ENCODE measurements around the gene TLX3.

DNA sequence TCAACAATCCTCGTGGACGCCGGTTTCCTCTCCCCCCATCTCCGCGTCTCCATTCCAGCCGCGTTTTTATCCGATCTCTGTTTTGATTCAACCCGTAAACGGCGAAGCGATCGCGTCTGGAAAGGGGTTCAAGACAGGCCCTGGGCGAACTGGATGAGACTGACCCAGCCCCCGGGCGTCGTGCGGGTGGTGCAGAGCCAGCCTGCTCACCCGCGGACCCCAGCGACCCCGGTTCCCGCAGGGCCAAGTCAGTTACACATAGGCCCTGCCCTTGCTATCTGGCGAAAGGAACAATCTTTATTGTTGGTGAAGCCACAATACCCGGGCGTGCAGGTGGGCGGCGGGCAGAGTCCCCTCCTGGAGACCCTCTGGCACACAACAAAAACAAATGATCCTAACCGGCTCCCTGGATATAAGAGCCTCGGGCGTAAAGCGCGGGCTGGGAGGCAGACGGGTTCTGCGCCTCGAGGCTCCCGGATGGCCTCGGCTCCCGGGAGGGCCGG lies 1.8 kb downstream of the TLX3 start:
- TF ChIP-seq, protein P1, sequence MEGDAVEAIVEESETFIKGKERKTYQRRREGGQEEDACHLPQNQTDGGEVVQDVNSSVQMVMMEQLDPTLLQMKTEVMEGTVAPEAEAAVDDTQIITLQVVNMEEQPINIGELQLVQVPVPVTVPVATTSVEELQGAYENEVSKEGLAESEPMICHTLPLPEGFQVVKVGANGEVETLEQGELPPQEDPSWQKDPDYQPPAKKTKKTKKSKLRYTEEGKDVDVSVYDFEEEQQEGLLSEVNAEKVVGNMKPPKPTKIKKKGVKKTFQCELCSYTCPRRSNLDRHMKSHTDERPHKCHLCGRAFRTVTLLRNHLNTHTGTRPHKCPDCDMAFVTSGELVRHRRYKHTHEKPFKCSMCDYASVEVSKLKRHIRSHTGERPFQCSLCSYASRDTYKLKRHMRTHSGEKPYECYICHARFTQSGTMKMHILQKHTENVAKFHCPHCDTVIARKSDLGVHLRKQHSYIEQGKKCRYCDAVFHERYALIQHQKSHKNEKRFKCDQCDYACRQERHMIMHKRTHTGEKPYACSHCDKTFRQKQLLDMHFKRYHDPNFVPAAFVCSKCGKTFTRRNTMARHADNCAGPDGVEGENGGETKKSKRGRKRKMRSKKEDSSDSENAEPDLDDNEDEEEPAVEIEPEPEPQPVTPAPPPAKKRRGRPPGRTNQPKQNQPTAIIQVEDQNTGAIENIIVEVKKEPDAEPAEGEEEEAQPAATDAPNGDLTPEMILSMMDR (IDR thresholded peaks at IDR 0.05; ENCODE audit: low read depth, low read length), result no peak
- no peak for TF ChIP-seq EZH2phosphoT487 (IDR thresholded peaks at IDR 0.05; ENCODE audit: low read depth)

Measured in OCI-LY3 (cell line).